K562 (cell line): ENCODE data around the gene FAM204A. TPM values are rescaled to one million over a fixed set of nuclear protein-coding genes. Genes with fewer than 3 reads are reported as not detected.

Experiments used
- ATAC-seq: fragments of 200-7000 bp; cut with Tn5 transposase; 3 replicates; pipeline ENCODE4 v1.9.1; 2020; ENCODE audit warnings: moderate library complexity
- BruUV-seq: library from RNA; stranded (reverse); fragments of 400-500 nt; replicated peaks from 2 replicates; lab custom pipeline; 2021; lab: Mats Ljungman, UMichigan
- CTCF ChIA-PET: fragments of 300-600 bp; formaldehyde crosslinking; extraction: SDS; loops from one replicate; lab custom pipeline; 2021; ENCODE audit warnings: low intra/inter-chr PET ratio; lab: Yijun Ruan, JAX
- POLR2A ChIA-PET: fragments of 300-600, 350-650 bp; sonication (Branson Sonifier 250); formaldehyde crosslinking; extraction: SDS; loops from one replicate; lab custom pipeline; 2021; ENCODE audit warnings: antibody characterized with exemption, inconsistent platforms; lab: Yijun Ruan, JAX
- DNase-seq, 4 experiments: peaks; one replicate each; pipeline versions ENCODE4 v3.0.0 to v3.0.0-alpha.2; 2011 to 2018; ENCODE audit warnings: low spot score in 3 of 4, mixed read lengths in 3 of 4; ENCODE audit errors: extremely low read depth in 1 of 4
- FAIRE-seq: peaks from 2 replicates; lab custom pipeline; 2011; peaks lifted over from hg19 to GRCh38; lab: Jason Lieb, UNC
- H2AFZ ChIP-seq: 2 replicates; pipeline ENCODE4 v1.6.0; 2011; ENCODE audit warnings: low read depth, low read length, control low read depth, inconsistent platforms
- H3K27ac ChIP-seq: fragments of 200-600 bp; 3 replicates; pipeline ENCODE4 v1.8.0; 2011; ENCODE audit warnings: low read depth, mild to moderate bottlenecking, control low read depth, inconsistent platforms, low read length, moderate library complexity, mixed read lengths; ENCODE audit errors: extremely low read depth
- H3K27me3 ChIP-seq, 2 experiments: fragments of 300-600 bp in 1 of 2; 2 replicates in 1 of 2; 3 replicates in 1 of 2; pipeline versions ENCODE4 v1.6.0 to v1.8.0; 2011; ENCODE audit warnings: inconsistent platforms in 2 of 2, low read length in 2 of 2, mild to moderate bottlenecking in 1 of 2, mixed read lengths in 1 of 2, moderate library complexity in 1 of 2; ENCODE audit not compliant: control insufficient read depth in 2 of 2, insufficient read depth in 2 of 2
- H3K36me3 ChIP-seq: fragments of 300-600 bp; 3 replicates; pipeline ENCODE4 v1.8.0; 2011; ENCODE audit warnings: mild to moderate bottlenecking, low read length, inconsistent platforms; ENCODE audit not compliant: control insufficient read depth, insufficient read depth
- H3K4me1 ChIP-seq, 2 experiments: fragments of 200-600 bp in 1 of 2; replicated peaks in 1 of 2; 2 replicates in 1 of 2; 3 replicates in 1 of 2; pipeline versions ENCODE4 v1.5.1 to v1.8.0; 2011; ENCODE audit warnings: inconsistent platforms in 2 of 2, low read length in 2 of 2, mild to moderate bottlenecking in 1 of 2, mixed read lengths in 1 of 2, moderate library complexity in 1 of 2; ENCODE audit not compliant: control insufficient read depth in 2 of 2, insufficient read depth in 2 of 2
- H3K4me2 ChIP-seq: 2 replicates; pipeline ENCODE4 v1.6.1; 2011; ENCODE audit warnings: low read length, control low read depth, inconsistent platforms, mixed read lengths; ENCODE audit not compliant: insufficient read depth
- H3K4me3 ChIP-seq: fragments of 200-600 bp; sonication (generic), shearing (Covaris generic); 2 replicates; pipeline ENCODE4 v1.5.1; 2016; ENCODE audit warnings: control low read depth, inconsistent platforms
- H3K79me2 ChIP-seq: fragments of 200-600 bp; 3 replicates; pipeline ENCODE4 v1.8.0; 2011; ENCODE audit warnings: low read length, inconsistent platforms; ENCODE audit not compliant: control insufficient read depth, insufficient read depth
- H3K9ac ChIP-seq, 2 experiments: 2 replicates each; pipeline versions ENCODE4 v1.6.0 to v1.6.1; 2011; ENCODE audit warnings: low read depth in 2 of 2, low read length in 2 of 2, control low read depth in 1 of 2, inconsistent platforms in 1 of 2, mild to moderate bottlenecking in 1 of 2, mixed read lengths in 1 of 2; ENCODE audit not compliant: insufficient read depth in 1 of 2
- H3K9me1 ChIP-seq: one replicate; pipeline ENCODE4 v1.6.0; 2011; ENCODE audit warnings: inconsistent platforms, mild to moderate bottlenecking, low read length, moderate library complexity; ENCODE audit not compliant: control insufficient read depth, insufficient read depth
- H3K9me3 ChIP-seq: replicated peaks from 2 replicates; pipeline ENCODE4 v1.5.1; 2011; ENCODE audit warnings: low read depth, low read length, inconsistent platforms; ENCODE audit not compliant: control insufficient read depth, insufficient read depth
- H4K20me1 ChIP-seq: replicated peaks from 2 replicates; pipeline ENCODE4 v1.6.1; 2011; ENCODE audit warnings: low read length, inconsistent platforms, mixed read lengths; ENCODE audit not compliant: control insufficient read depth, insufficient read depth
- GATA2 ChIP-seq: sonication (generic); formaldehyde crosslinking; IDR thresholded peaks from 2 replicates; pipeline ENCODE4 v1.4.0; 2020; ENCODE audit warnings: mild to moderate bottlenecking, missing genetic modification reagents
- MTF1 ChIP-seq: fragments of 250-450 bp; sonication (Bioruptor Pico); IDR thresholded peaks from 2 replicates; pipeline ENCODE4 v1.9.0; 2021; ENCODE audit warnings: moderate library complexity, mild to moderate bottlenecking, inconsistent platforms, borderline replicate concordance
- MYBL2 ChIP-seq, 2 experiments: fragments of 450-650 bp in 1 of 2; sonication (generic) in 1 of 2; formaldehyde crosslinking in 1 of 2; IDR thresholded peaks; 2 replicates each; pipeline versions ENCODE4 v1.6.1 to v1.8.1; 2017 to 2022; ENCODE audit warnings: borderline replicate concordance in 1 of 2, inconsistent platforms in 1 of 2, low read depth in 1 of 2, mild to moderate bottlenecking in 1 of 2, missing genetic modification reagents in 1 of 2, moderate library complexity in 1 of 2
- PYGO2 ChIP-seq: fragments of 450-650 bp; IDR thresholded peaks from 2 replicates; pipeline ENCODE4 v1.6.1; 2016; ENCODE audit warnings: mild to moderate bottlenecking, missing genetic modification characterization, moderate library complexity, missing compliant biosample characterization
- SPI1 ChIP-seq: IDR thresholded peaks from 2 replicates; pipeline ENCODE4 v1.6.1; 2011; ENCODE audit warnings: low read depth, low read length, control low read depth, borderline replicate concordance
- TSHZ1 ChIP-seq: fragments of 250-450 bp; sonication (Bioruptor Pico); IDR thresholded peaks from 2 replicates; pipeline ENCODE4 v1.4.0; 2020; ENCODE audit warnings: mild to moderate bottlenecking, moderate library complexity
- ZBTB11 ChIP-seq, 3 experiments: fragments of 200-800 bp in 1 of 3; fragments of 250-450 bp in 1 of 3; fragments of 450-650 bp in 1 of 3; sonication (Bioruptor Pico) in 1 of 3; sonication (Bioruptor generic) in 1 of 3; formaldehyde crosslinking in 1 of 3; IDR thresholded peaks; 2 replicates each; pipeline versions ENCODE4 v1.6.1 to v1.8.0; 2016 to 2022; ENCODE audit warnings: mild to moderate bottlenecking in 2 of 3, missing genetic modification characterization in 2 of 3, missing compliant biosample characterization in 1 of 3, moderate library complexity in 1 of 3
- ZNF584 ChIP-seq: fragments of 200-800 bp; sonication (Bioruptor generic); IDR thresholded peaks from 2 replicates; pipeline ENCODE4 v1.6.1; 2016; ENCODE audit warnings: low read depth, mild to moderate bottlenecking, missing genetic modification characterization, missing compliant biosample characterization
- in situ Hi-C: fragments of 300-500 bp; cut with MboI; formaldehyde crosslinking; loops from 4 replicates; pipeline ENCODE4 v1.15.0; 2018; ENCODE audit warnings: inconsistent platforms, mixed read lengths
- intact Hi-C: fragments of 100-400 bp; cut with micrococcal nuclease; formaldehyde crosslinking; loops from 2 replicates; pipeline ENCODE4 v1.14.2; 2022
- polyA plus RNA-seq, 8 experiments: library from polyadenylated mRNA; depleted of rRNA in 4 of 8; stranded (reverse) in 5 of 8; unstranded in 3 of 8; fragments of >200 nt; fragmentation: Nextera tagmentation in 2 of 8; fragmentation: Illumina TruSeq in 1 of 8; extraction: Ambion mirVana in 2 of 8; extraction: Trizol in 1 of 8; gene quantifications; 2 replicates each; pipeline versions ENCODE4 v1.2.1 to v1.2.3, GENCODE V29; 2011 to 2014; ENCODE audit warnings: inconsistent platforms in 1 of 8, missing spikeins in 1 of 8
- total RNA-seq, 7 experiments: library from RNA; depleted of rRNA in 6 of 7; stranded (reverse); fragments of >200 nt in 6 of 7; fragmentation: Illumina TruSeq in 2 of 7; extraction: Trizol in 2 of 7; gene quantifications; 2 replicates each; pipeline versions ENCODE4 v1.2.1 to v1.2.3, GENCODE V29; 2011 to 2021; ENCODE audit warnings: low replicate concordance in 1 of 7

FAM204A gene
- total and polyA plus RNA-seq, 9 of the 15 experiments (the other 6 are each of a cell fraction or from before 2014, with no cell fraction given), result 29.0 to 64.5 (median 44.9) TPM

GRCh38 chr10:118251791-118252190, 90.3 kb downstream of the FAM204A start (continued):
- TF ChIP-seq PYGO2 (tag) (no peak), ZBTB11 (CRISPR knock-in tag; IDR thresholded peaks at IDR 0.05) (no peak), ZNF584 (CRISPR knock-in tag) (no peak)
- TF ChIP-seq, all 486 proteins: peak for 0

GRCh38 chr10:118249714-118250113, 92.4 kb downstream of the FAM204A start:
- no peaks in the 10 kb centered on the region for H3K9me1 ChIP-seq
- H3K9me3 ChIP-seq, result no peaks in the 10 kb centered on the region
- in situ Hi-C loops, result loop anchor here (25.0 kb wide), 2 partner anchors 712 to 1037 kb away; partner anchors contain the start of gene EMX2
- ChIA-PET CTCF (no interaction called here), POLR2A (no interaction called here)
- no peak overlapping the region for H2AFZ ChIP-seq
- BruUV-seq, result no TSS peak
- DNase-seq (no peak), FAIRE-seq (no peak), ATAC-seq (no peak)
- H3K79me2 ChIP-seq, result no peaks in the 10 kb centered on the region
- intact Hi-C loops, result loop anchor here (2.0 kb wide), 1 partner anchor 753 kb away; no protein-coding TSS in a partner anchor
- no peak overlapping the region for H3K27ac ChIP-seq
- no peaks in the 10 kb centered on the region for H3K36me3 ChIP-seq
- H3K4me3 ChIP-seq, result no peak overlapping the region
- H3K9ac ChIP-seq, result no peak overlapping the region
- H4K20me1 ChIP-seq, result no peaks in the 10 kb centered on the region
- peaks cover 6 to 28% of the 10 kb centered on the region in 2 experiments; a peak in 3 of 5 replicates for H3K27me3 ChIP-seq
- H3K4me1 ChIP-seq, result no peaks in the 10 kb centered on the region
- H3K4me2 ChIP-seq, result no peak overlapping the region
- TF ChIP-seq TSHZ1 (no peak), GATA2 (CRISPR knock-in tag) (no peak), SPI1 (no peak), MTF1 (no peak), MYBL2 (IDR thresholded peaks at IDR 0.05; ENCODE audit: low read depth) (no peak), MYBL2 (CRISPR knock-in tag; IDR thresholded peaks at IDR 0.05; ENCODE audit: borderline replicate concordance) (no peak)
